Adipose tissue (tissue), 3 donors: ENCODE results near the gene TRAP1. TPM values are rescaled to one million over a fixed set of nuclear protein-coding genes. Genes with fewer than 3 reads are reported as not detected.

ENCODE experiments used
- H3K27ac ChIP-seq: one replicate; pipeline ENCODE4 v1.5.1; 2013; ENCODE audit warnings: low read depth, low read length
- WGBS, 3 donors: extraction: QIAGEN DNeasy Blood & Tissue Kit; methylation state at CpG; one replicate each; pipeline ENCODE4 v1.1.7; 2013; 5-methylcytosine and 5-hydroxymethylcytosine counted together
- polyA plus RNA-seq, 3 donors: library from polyadenylated mRNA; stranded (reverse); fragments of 200-250 nt; gene quantifications; one replicate each; pipeline ENCODE4 v1.2.3, GENCODE V29; 2013
- donor health status: healthy with polysubstance abuse.
- donor health status: Bipolar disorder and iron deficiency.
- donor health status: healthy.

Gene TRAP1
- polyA plus RNA-seq, 3 donors: 52.4 to 87.2 (median 65.8) TPM

- H3K27ac ChIP-seq: no peak overlapping the region
- 74 to 80% (median 76%) methylated on average over 19 of the region's 19 CpGs for WGBS, 3 donors
Observed at GRCh38 chr16:3690980-3691720, 26.2 kb downstream of the TRAP1 start.

GRCh38 chr16:3690470-3690928, 26.8 kb downstream of the TRAP1 start:
- H3K27ac ChIP-seq: no peak overlapping the region
- WGBS, 3 donors: 17 to 24% (median 22%) methylated on average over 18 of the region's 18 CpGs

- no peak overlapping the region for H3K27ac ChIP-seq
- 90 to 95% (median 90%) methylated on average over 7 of the region's 7 CpGs for WGBS, 3 donors
Observed at GRCh38 chr16:3689731-3690130, 27.6 kb downstream of the TRAP1 start.

GRCh38 chr16:3687792-3688191, 29.5 kb downstream of the TRAP1 start:
- 79 to 90% (median 85%) methylated on average over 9 of the region's 9 CpGs for WGBS, 3 donors
- no peak overlapping the region for H3K27ac ChIP-seq

GRCh38 chr16:3687021-3687420, 30.3 kb downstream of the TRAP1 start:
- 62 to 90% (median 90%) methylated on average over 7 of the region's 7 CpGs for WGBS, 3 donors
- H3K27ac ChIP-seq: no peak overlapping the region

- no peak overlapping the region for H3K27ac ChIP-seq
- 37 to 82% (median 76%) methylated on average over 3 of the region's 3 CpGs for WGBS, 3 donors
Observed at GRCh38 chr16:3681206-3681605, 36.1 kb downstream of the TRAP1 start.

- WGBS, 3 donors: 94 to 95% (median 95%) methylated on average over 11 of the region's 11 CpGs
- no peak overlapping the region for H3K27ac ChIP-seq
Observed at GRCh38 chr16:3677994-3678393, 39.3 kb downstream of the TRAP1 start.

- no peak overlapping the region for H3K27ac ChIP-seq
- 84 to 90% (median 86%) methylated on average over 24 of the region's 24 CpGs for WGBS, 3 donors
Observed at GRCh38 chr16:3675601-3676130, 41.7 kb downstream of the TRAP1 start.

- WGBS, 3 donors: 92 to 94% (median 94%) methylated on average over 34 of the region's 34 CpGs
- H3K27ac ChIP-seq: no peak overlapping the region
Observed at GRCh38 chr16:3674513-3675295, 42.6 kb downstream of the TRAP1 start.

- 89 to 92% (median 92%) methylated on average over 13 of the region's 13 CpGs for WGBS, 3 donors
- H3K27ac ChIP-seq: no peak overlapping the region
Observed at GRCh38 chr16:3673676-3674377, 43.5 kb downstream of the TRAP1 start.

GRCh38 chr16:3673201-3673600, 44.1 kb downstream of the TRAP1 start:
- H3K27ac ChIP-seq: no peak overlapping the region
- 95 to 96% (median 95%) methylated on average over 18 of the region's 18 CpGs for WGBS, 3 donors

GRCh38 chr16:3672571-3673041, 44.7 kb downstream of the TRAP1 start:
- H3K27ac ChIP-seq: no peak overlapping the region
- WGBS, 3 donors: 94 to 97% (median 96%) methylated on average over 25 to 26 of the region's 26 CpGs

GRCh38 chr16:3671424-3671823, 45.9 kb downstream of the TRAP1 start:
- no peak overlapping the region for H3K27ac ChIP-seq
- WGBS, 3 donors: 92 to 96% (median 92%) methylated on average over 10 to 11 of the region's 11 CpGs

GRCh38 chr16:3670711-3671110, 46.6 kb downstream of the TRAP1 start:
- WGBS, 3 donors: 80 to 87% (median 82%) methylated on average over 13 of the region's 13 CpGs
- H3K27ac ChIP-seq: no peak overlapping the region

GRCh38 chr16:3669082-3669481, 48.2 kb downstream of the TRAP1 start:
- H3K27ac ChIP-seq: no peak overlapping the region
- WGBS, 3 donors: 56 to 85% (median 69%) methylated on average over 10 of the region's 10 CpGs

GRCh38 chr16:3668626-3669025, 48.7 kb downstream of the TRAP1 start:
- no peak overlapping the region for H3K27ac ChIP-seq
- WGBS, 3 donors: 73 to 97% (median 86%) methylated on average over 11 of the region's 11 CpGs

GRCh38 chr16:3665508-3665907, 51.8 kb downstream of the TRAP1 start:
- 71 to 82% (median 74%) methylated on average over 6 of the region's 6 CpGs for WGBS, 3 donors
- H3K27ac ChIP-seq: no peak overlapping the region

GRCh38 chr16:3664187-3664896, 53.0 kb downstream of the TRAP1 start:
- 96 to 97% (median 96%) methylated on average over 31 of the region's 31 CpGs for WGBS, 3 donors
- H3K27ac ChIP-seq: no peak overlapping the region
